Naive thymus-derived CD8-positive, alpha-beta T cell (primary cell): ENCODE measurements around the gene NRCAM. TPM values are rescaled to one million over a fixed set of nuclear protein-coding genes. Genes with fewer than 3 reads are reported as not detected.
"Not testable (repeated sequence)": the region's sequence is repeated elsewhere in the genome, so short reads cannot be mapped to it uniquely, and the experiment has no call there.

Source experiments
- ATAC-seq, 2 donors: fragments of 150-1000 bp; cut with Tn5 transposase in 1 of 2; sonication (Bioruptor Pico), chemical (Tn5 transposase) in 1 of 2; 1 replicate in 1 of 2; 2 replicates in 1 of 2; pipeline ENCODE4 v1.10.0; 2021; ENCODE audit warnings: mild to moderate bottlenecking in 2 of 2, moderate library complexity in 2 of 2
- POLR2A ChIA-PET: fragments of 350-600 bp; sonication (Branson Sonifier 250); formaldehyde crosslinking; loops from one replicate; lab custom pipeline; 2021; ENCODE audit warnings: antibody characterized with exemption; lab: Charles Lee
- DNase-seq, 10 donors: peaks; one replicate each; pipeline versions ENCODE4 v3.0.0 to v3.0.0-alpha.2; 2020 to 2022
- H3K27ac Mint-ChIP-seq, 10 donors: one replicate each; pipeline ENCODE4 v1.8.0; 2020 to 2022; ENCODE audit warnings: mild to moderate bottlenecking in 10 of 10, mixed read lengths in 10 of 10, moderate library complexity in 4 of 10, inconsistent platforms in 1 of 10
- H3K27me3 Mint-ChIP-seq, 5 donors: one replicate each; pipeline ENCODE4 v1.8.0; 2021 to 2022; ENCODE audit warnings: mixed read lengths in 5 of 5
- H3K36me3 Mint-ChIP-seq, 3 donors: one replicate each; pipeline ENCODE4 v1.8.0; 2020 to 2022; ENCODE audit warnings: mixed read lengths in 3 of 3, mild to moderate bottlenecking in 2 of 3, inconsistent platforms in 1 of 3
- H3K4me1 Mint-ChIP-seq, 4 donors: one replicate each; pipeline ENCODE4 v1.8.0; 2021 to 2022; ENCODE audit warnings: mixed read lengths in 4 of 4
- H3K4me3 Mint-ChIP-seq, 10 donors: one replicate each; pipeline ENCODE4 v1.8.0; 2020 to 2022; ENCODE audit warnings: mild to moderate bottlenecking in 10 of 10, mixed read lengths in 10 of 10, moderate library complexity in 6 of 10, inconsistent platforms in 1 of 10
- H3K9me3 Mint-ChIP-seq, 9 donors: one replicate each; pipeline ENCODE4 v1.8.0; 2020 to 2022; ENCODE audit warnings: mixed read lengths in 9 of 9, mild to moderate bottlenecking in 3 of 9, inconsistent platforms in 1 of 9, moderate library complexity in 1 of 9
- polyA plus RNA-seq, 3 donors: library from polyadenylated mRNA; unstranded; fragments of 300-500 nt; fragmentation: Illumina TruSeq; gene quantifications; one replicate each; pipeline ENCODE4 v1.2.3, GENCODE V29; 2021
- total RNA-seq, 8 experiments: library from RNA in 2 of 8; stranded (reverse) in 2 of 8; gene quantifications; one replicate each; pipeline ENCODE4 v1.2.3 and lab custom pipeline; 2021 to 2026

Gene NRCAM
- total RNA-seq, result 10 to 100 TPM; 42.9 to 46.6 TPM
- polyA plus RNA-seq, result 10 to 100 TPM; 11.1 to 18.2 (median 13.7) TPM
- total RNA-seq (lab: John Stamatoyannopoulos, UW), result 3.1 to 78.7 (median 24.5) reads per million in 6 experiments

DNA sequence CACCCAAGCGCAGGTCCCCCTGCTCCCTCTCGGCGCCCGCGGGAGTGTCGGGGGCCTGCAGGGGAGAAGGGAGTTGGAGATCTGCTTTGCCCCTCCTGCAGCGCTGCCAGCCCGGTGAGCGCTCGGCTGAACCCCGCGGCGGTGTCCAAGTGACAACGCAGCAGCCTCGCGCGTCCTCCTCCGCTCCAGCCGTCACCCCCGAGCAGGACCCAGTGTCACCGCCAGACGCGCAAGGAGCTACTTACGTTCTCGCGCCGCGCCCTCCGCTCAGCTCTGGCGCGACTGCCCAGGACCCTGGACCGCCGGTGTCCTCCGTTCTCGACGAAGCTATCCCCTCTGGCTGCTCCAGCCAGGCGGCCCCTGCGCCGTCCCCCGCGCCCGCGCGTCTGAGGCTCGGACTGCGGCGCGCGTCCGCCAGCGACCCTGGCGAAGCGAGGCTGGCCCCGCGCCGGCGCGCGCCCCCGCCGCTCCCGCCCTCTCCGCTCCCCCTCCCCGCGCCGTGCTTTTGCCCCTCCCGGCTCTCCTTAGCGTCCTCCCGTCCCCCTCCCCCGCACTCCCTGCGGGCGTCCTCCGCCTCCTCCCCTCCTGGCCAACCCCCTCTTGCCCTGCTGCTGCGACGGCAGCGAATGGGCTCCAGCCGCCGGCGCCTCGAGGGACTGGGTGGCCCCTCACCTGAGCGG, at the start of gene NRCAM:
TSS of gene NRCAM (minus strand) at position 439 of the 680 bp plus-strand sequence. CDS start 216,372 bp downstream, outside the sequence.
- Mint-ChIP-seq H3K27ac (peak within 1 kb of the TSS in 9 of 10 donors; percentile 69 to 97 (median 91)), H3K4me3 (peak within 1 kb of the TSS; percentile 80 to 98 (median 93)), H3K9me3 (no peaks in the 10 kb centered on the region), H3K27me3 (peaks cover 0 to 41% (median 0%) of the 10 kb centered on the region in 5 donors), H3K36me3 (peaks cover 0 to 2% (median 0%) of the 10 kb centered on the region in 3 donors), H3K4me1 (peaks cover 45 to 78% (median 57%) of the 10 kb centered on the region in 4 donors)
- peak; percentile 75 to 78 for ATAC-seq
- DNase-seq, result peak; percentile 31 to 90 (median 83)
- POLR2A ChIA-PET, result interaction anchor here (0.7 to 5.3 kb wide), 14 partner anchors 9 to 1287 kb away, joined by 3 to 36 read pairs (median 4); partner anchors contain the start of genes DNAJB9, HBP1, PNPLA8 and THAP5

DNA sequence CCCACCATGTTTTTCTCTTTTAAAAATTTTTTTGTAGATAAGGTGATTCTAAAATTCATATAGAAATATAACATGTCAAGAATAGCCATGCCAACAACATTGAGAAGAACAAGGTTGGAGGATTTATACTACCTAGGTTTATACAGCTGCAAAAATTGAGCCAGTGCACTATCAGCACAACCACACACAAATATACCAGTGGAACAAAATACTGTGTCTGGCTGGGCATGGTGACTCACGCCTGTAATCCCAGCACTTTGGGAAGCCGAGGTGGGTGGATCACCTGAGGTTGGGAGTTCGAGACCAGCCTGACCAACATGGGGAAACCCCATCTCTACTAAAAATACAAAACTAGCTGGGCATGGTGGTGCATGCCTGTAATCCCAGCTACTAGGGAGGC, 48.3 kb upstream of the NRCAM start:
- H3K27me3 Mint-ChIP-seq, H3K4me3 Mint-ChIP-seq, DNase-seq, H3K27ac Mint-ChIP-seq, POLR2A ChIA-PET, ATAC-seq, H3K9me3 Mint-ChIP-seq: not testable (repeated sequence)
- Mint-ChIP-seq H3K4me1 (peaks cover 0 to 29% (median 2%) of the 10 kb centered on the region in 4 donors), H3K36me3 (peaks cover 4 to 40% (median 6%) of the 10 kb centered on the region in 3 donors)

DNA sequence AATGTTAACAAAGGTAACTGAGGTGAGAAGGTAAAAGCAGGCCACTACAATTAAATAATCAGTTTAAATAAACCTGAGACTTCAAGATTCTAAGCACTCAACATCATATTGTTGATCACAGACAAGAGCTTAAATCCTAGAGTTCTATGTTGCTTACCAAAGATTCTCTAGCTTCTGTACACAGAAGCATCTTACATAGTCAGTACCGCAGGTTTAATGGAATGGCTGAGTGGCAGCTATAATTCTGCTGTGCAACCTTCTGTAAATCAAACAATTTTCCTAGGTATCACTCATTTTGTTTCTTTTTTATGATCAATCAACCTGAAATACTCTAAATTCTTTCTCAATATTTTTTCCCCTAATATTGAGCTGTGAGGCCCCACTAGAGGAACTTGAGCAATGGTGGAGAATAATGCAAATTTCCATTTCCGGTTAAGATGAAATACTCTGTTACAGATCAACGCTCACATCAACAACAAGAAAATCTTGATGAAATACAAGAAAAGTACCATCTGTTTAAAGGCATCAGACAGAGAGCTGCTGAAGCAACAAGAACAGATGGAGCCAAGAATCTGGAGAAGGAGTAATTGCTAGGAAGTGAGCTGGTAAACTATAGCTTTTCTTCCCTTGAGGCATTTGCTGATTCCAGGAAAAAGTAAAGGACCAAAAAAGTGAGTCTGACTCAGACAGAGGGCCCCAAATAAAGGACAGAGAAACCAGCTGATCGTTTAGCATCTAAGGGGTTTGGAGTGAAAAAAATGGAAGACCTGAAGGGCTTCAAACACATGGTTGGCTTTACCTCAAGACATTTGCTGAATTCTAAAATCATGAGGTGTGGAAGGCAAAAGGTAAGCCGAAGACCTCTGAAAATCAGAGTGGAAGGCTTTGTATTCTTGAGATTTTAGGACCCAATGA, 47.1 kb upstream of the NRCAM start:
- Mint-ChIP-seq H3K4me1 (peaks cover 0 to 30% (median 3%) of the 10 kb centered on the region in 4 donors), H3K27me3 (no peaks in the 10 kb centered on the region), H3K4me3 (peak overlapping the region in 1 of 10 donors; percentile 73), H3K9me3 (no peaks in the 10 kb centered on the region), H3K27ac (peak overlapping the region in 4 of 10 donors; percentile 9 to 93 (median 57)), H3K36me3 (peaks cover 4 to 45% (median 6%) of the 10 kb centered on the region in 3 donors)
- POLR2A ChIA-PET, result interaction anchor here (1.1 kb wide), 1 partner anchor 66 kb away, joined by 3 read pairs; the partner anchor contains the start of genes DNAJB9 and THAP5
- DNase-seq (no peak), ATAC-seq (peak in 1 of 2 donors; percentile 60)

DNA sequence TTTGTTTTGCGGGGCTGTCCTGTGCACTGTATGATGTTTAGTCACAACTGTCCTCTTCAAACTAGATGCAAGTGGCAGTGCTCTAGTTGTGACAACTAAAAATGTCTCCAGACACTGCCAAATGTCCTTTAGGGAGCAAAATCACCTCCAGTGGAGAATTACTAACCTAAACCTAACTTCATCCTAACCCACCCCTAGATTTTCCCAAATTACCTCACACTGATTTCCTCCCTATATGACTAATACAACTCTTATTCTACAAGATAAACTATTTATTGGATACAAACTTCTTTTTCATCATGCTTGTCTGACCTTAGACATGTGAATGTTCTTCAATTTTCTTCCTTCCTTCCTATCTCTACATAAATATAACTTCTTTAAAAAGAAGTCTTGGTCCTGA, 43.3 kb upstream of the NRCAM start:
- peak overlapping the region in 2 of 10 donors; percentile 3 to 16 for H3K27ac Mint-ChIP-seq
- DNase-seq (no peak), ATAC-seq (no peak)
- no peaks in the 10 kb centered on the region for H3K9me3 Mint-ChIP-seq
- H3K36me3 Mint-ChIP-seq, result peaks cover 6 to 53% (median 7%) of the 10 kb centered on the region in 3 donors
- no peaks in the 10 kb centered on the region for H3K27me3 Mint-ChIP-seq
- POLR2A ChIA-PET, result no interaction called here
- H3K4me3 Mint-ChIP-seq, result no peak overlapping the region
- H3K4me1 Mint-ChIP-seq, result peaks cover 0 to 30% (median 4%) of the 10 kb centered on the region in 4 donors

DNA sequence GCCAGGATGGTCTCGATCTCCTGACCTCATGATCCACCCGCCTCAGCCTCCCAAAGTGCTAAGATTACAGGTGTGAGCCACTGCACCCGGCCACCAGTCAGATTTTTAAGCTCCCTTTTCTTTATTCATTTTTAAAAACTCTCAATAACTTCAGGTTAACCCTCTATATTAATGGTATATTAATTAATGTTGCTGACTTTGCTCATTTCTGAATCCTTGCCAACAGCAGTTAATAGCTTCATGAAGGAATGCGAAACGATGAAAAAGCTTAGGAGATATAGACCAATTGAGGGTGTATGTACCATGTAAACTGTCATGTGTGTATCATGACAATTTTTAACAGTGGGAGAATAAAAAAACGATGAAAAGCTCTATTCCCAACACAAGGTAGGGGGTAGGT, 42.2 kb upstream of the NRCAM start:
- H3K27me3 Mint-ChIP-seq, result no peaks in the 10 kb centered on the region
- H3K27ac Mint-ChIP-seq, result peak overlapping the region in 1 of 10 donors; percentile 53
- POLR2A ChIA-PET, result interaction anchor here (0.7 to 2.8 kb wide), 3 partner anchors 17 to 43 kb away, joined by 3 to 24 read pairs (median 3); partner anchors contain the start of gene NRCAM

DNA sequence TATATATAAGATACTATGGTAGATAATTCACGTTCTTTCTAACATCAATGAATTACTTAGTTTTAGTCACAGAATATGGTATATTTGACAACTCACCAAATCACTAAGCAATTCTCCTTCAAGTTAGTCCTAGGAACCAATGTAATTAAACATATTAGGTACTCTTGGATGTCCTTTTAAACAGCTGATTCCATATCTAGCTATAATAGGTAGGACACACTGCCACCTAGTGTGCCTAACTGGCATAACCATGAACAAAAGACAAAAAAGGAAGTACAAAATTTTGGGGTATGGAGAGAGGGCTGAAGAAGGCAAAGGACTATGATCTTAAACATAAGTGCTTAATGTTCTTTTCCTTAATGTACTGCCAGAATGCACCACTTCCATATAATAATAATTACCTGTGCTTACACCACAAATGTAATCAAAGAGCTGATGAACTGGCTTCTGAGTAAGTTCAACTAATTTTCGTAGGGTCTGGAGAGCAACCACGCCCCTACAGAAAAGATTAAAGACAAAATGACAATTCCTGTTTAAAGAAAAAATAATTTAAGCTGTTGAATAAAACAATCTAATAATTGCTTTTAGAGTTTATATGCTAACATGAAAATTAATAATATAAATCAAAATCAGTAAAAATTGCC, 41.0 kb upstream of the NRCAM start:
- Mint-ChIP-seq H3K27ac (no peak overlapping the region), H3K27me3 (no peaks in the 10 kb centered on the region), H3K4me3 (no peak overlapping the region), H3K36me3 (peaks cover 6 to 53% (median 7%) of the 10 kb centered on the region in 3 donors), H3K4me1 (peaks cover 0 to 17% (median 6%) of the 10 kb centered on the region in 4 donors), H3K9me3 (no peaks in the 10 kb centered on the region)
- ATAC-seq (peak; percentile 81), DNase-seq (peak; percentile 14 to 73 (median 58))
- POLR2A ChIA-PET, result interaction anchor here (0.6 to 2.8 kb wide), 4 partner anchors 38 to 115 kb away, joined by 3 to 24 read pairs (median 5); partner anchors contain the start of gene NRCAM

More for the DNA sequence above, 42.2 kb upstream of the NRCAM start:
- DNase-seq, result no peak
- ATAC-seq, result no peak
- peaks cover 6 to 53% (median 7%) of the 10 kb centered on the region in 3 donors for H3K36me3 Mint-ChIP-seq
- no peak overlapping the region for H3K4me3 Mint-ChIP-seq
- H3K4me1 Mint-ChIP-seq, result peaks cover 0 to 23% (median 4%) of the 10 kb centered on the region in 4 donors
- H3K9me3 Mint-ChIP-seq, result no peaks in the 10 kb centered on the region

DNA sequence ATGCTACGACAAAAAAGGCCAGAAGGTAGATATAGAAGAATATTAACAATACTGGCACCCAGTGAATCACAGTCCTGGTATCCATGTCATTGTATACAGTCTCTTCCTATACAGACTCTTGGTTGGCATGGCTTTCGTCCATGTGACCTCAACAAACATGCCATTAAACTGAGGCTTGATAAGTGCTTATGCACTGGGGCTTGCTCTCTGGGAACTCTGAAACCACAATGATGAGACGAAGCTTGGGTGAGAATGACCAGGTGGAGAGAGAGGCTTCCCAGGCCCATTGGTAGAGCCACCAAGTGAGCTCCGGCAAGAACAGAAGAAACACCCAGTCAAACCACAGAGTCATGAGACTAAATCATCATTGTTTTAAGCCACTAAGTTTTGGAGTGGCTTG, 36.5 kb upstream of the NRCAM start:
- H3K27ac Mint-ChIP-seq, result peak overlapping the region in 3 of 10 donors; percentile 4 to 75 (median 73)
- POLR2A ChIA-PET, result interaction anchor here (0.6 to 1.7 kb wide), 2 partner anchors 21 to 36 kb away, joined by 3 to 11 read pairs; partner anchors contain the start of gene NRCAM
- DNase-seq (no peak), ATAC-seq (no peak)
- peaks cover 3 to 10% (median 6%) of the 10 kb centered on the region in 4 donors for H3K4me1 Mint-ChIP-seq
- H3K9me3 Mint-ChIP-seq, result no peaks in the 10 kb centered on the region
- peaks cover 0 to 42% (median 13%) of the 10 kb centered on the region in 3 donors for H3K36me3 Mint-ChIP-seq
- no peaks in the 10 kb centered on the region for H3K27me3 Mint-ChIP-seq
- no peak overlapping the region for H3K4me3 Mint-ChIP-seq

DNA sequence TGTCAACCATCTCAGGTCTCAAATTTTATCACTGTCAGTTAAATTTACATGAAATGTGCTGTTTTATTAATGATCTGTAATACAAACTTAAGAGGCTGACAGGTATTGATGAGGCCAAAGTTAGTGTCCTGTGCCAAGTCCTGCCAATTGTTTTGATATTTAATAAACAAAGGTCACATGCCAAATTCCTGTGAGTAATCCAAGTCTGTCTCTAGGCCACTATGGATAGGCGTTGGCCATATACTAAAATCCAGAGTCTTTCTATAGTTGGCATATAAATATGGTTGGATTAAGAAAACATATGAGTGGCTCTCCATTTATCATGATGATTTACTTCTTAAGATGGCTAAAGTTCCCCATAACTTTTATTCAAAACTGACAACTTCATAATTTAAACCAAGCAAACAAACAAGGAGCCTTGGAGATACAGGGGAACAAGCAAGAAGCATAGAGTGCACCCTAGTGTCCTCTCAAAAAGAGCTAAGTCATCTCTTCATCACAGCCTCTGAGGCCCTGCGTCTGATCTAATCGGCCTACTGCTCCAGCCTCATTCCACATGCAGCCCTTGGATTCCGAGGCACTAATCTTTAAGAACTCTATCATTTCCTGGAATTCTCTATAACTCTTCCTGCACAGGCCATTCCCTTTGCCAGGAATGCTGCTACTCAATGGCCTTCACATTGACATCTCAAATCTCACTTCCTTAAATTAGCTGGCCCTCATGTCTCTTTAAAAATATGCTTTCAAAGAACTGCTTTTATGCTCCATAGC, 32.7 kb upstream of the NRCAM start:
- ATAC-seq, result no peak
- peaks cover 0 to 36% (median 19%) of the 10 kb centered on the region in 3 donors for H3K36me3 Mint-ChIP-seq
- no peak for DNase-seq
- no peak overlapping the region for H3K4me3 Mint-ChIP-seq
- H3K27me3 Mint-ChIP-seq, result no peaks in the 10 kb centered on the region
- no peaks in the 10 kb centered on the region for H3K9me3 Mint-ChIP-seq
- H3K27ac Mint-ChIP-seq, result peak overlapping the region in 2 of 10 donors; percentile 18 to 57
- POLR2A ChIA-PET, result interaction anchor here (1.0 to 1.2 kb wide), 2 partner anchors 9 to 32 kb away, joined by 3 to 5 read pairs; no protein-coding TSS in a partner anchor
- peaks cover 3 to 8% (median 4%) of the 10 kb centered on the region in 4 donors for H3K4me1 Mint-ChIP-seq

DNA sequence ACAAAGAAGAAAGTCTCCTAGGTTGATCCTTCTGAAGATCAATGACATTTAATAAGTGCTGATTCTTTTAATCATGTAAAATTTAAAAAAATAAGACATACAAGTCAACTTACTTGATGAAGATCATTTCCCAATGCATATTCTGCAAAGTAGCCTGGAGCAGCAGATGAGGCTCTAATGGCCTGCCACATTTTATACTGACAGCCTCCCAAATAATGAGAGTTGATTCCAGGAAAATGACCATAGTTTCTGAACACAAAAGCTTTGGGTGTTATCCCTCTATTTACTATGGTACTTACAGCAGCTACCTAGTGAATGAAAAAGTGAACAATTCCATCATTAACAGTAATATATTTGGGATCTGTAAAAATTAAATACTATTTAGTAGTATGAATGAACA, 31.4 kb upstream of the NRCAM start:
- H3K4me1 Mint-ChIP-seq, result peaks cover 0 to 4% (median 4%) of the 10 kb centered on the region in 4 donors
- no peak overlapping the region for H3K4me3 Mint-ChIP-seq
- H3K27me3 Mint-ChIP-seq, result no peaks in the 10 kb centered on the region
- DNase-seq (no peak), ATAC-seq (no peak)
- H3K27ac Mint-ChIP-seq, result no peak overlapping the region
- no peaks in the 10 kb centered on the region for H3K9me3 Mint-ChIP-seq
- peaks cover 0 to 33% (median 24%) of the 10 kb centered on the region in 3 donors for H3K36me3 Mint-ChIP-seq
- POLR2A ChIA-PET, result interaction anchor here (0.7 to 1.5 kb wide), 3 partner anchors 28 to 34 kb away, joined by 3 to 4 read pairs (median 3); partner anchors contain the start of gene NRCAM

DNA sequence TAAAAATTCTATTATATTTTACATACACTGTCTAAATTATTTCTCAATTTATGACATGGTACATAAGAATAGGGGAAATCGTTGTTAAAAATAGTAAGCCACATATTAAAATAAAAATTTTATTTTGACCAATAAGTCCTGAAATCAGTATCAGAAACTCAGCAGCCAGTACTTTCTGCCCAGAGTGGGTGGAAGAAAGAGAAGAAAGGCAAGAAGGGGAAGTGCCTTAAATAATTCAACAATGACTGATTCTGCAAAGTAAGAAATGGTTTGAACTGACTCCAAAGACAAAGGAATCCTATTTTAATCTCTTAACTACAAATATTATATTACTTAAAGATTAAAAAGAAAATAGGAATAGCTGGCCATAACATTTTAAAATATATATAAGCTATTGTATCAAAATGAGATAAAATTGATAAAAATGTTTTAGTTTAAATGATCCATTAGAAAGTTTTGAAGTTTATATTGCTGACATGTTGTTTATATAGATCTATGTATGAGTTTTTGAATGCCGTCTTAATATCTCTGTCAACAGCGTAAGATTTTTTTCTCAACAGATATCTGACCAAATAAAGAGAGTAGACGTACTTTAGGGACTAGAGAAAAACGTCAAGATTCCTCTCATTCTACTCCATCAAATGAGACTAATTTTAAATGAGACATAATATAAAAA, 30.2 kb upstream of the NRCAM start:
- Mint-ChIP-seq H3K4me3 (no peak overlapping the region), H3K27ac (no peak overlapping the region)
- POLR2A ChIA-PET, result interaction anchor here (0.6 to 1.5 kb wide), 3 partner anchors 16 to 33 kb away, joined by 3 to 4 read pairs (median 3); partner anchors contain the start of gene NRCAM

More for the DNA sequence above, 30.2 kb upstream of the NRCAM start:
- Mint-ChIP-seq H3K4me1 (peaks cover 0 to 4% (median 3%) of the 10 kb centered on the region in 4 donors), H3K9me3 (no peaks in the 10 kb centered on the region), H3K27me3 (no peaks in the 10 kb centered on the region), H3K36me3 (peaks cover 0 to 35% (median 31%) of the 10 kb centered on the region in 3 donors)
- ATAC-seq (no peak), DNase-seq (no peak)
